Measurements from ENCODE around the gene NTRK3.

- TF ChIP-seq EZH2phosphoT487 (IDR thresholded peaks at IDR 0.05; ENCODE audit: borderline replicate concordance) (no peak), CTCF (conservative IDR thresholded peaks at IDR 0.05; ENCODE audit: low read length) (no peak)
Measured at GRCh38 chr15:88121968-88122530, 134.5 kb downstream of the NTRK3 start.

Measured in Loucy (cell line).